GM12892 (cell line): ENCODE data around the gene SEPTIN12.

Experiments
- POLR2A ChIP-seq: IDR thresholded peaks from 2 replicates; pipeline ENCODE4 v1.6.1; 2011; ENCODE audit warnings: low read depth, low read length, control low read depth
- POLR2AphosphoS5 ChIP-seq: IDR thresholded peaks from 2 replicates; pipeline ENCODE4 v1.6.1; 2011; ENCODE audit warnings: low read depth, low read length, control low read depth

DNA sequence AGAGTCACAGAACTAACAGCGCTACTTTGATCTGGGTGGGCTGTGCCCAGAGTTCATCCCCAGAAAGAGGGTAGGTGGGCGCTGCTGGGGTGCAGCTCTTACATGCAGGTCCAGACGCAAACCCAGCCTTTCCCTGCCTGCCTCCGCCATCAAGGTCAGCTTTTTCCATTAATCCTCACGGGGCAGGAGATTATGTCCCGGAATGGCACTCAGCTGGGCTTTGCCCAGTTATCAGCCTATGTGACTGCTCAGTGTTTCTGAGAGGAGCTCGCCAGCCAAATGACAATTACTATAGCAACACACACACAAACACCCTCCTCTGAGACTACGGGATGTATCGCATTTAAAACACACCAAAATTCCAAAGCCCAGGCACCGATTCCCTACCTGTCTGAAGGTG lies 38.8 kb upstream of the SEPTIN12 start:
- TF ChIP-seq POLR2A (no peak), POLR2AphosphoS5 (no peak)
